ENCODE measurements around the gene SESTD1. TPM values are rescaled to one million over a fixed set of nuclear protein-coding genes. Genes with fewer than 3 reads are reported as not detected.

Gene SESTD1
- total and polyA plus RNA-seq, 2 experiments from 2014 or later = 34.7 to 44.0 TPM

- Histone ChIP-seq H3K9me2 (replicated peaks; ENCODE audit: insufficient read depth) (no peaks in the 10 kb centered on the region), H3K4me1 (ENCODE audit: insufficient read depth) (no peaks in the 10 kb centered on the region), H3K79me2 (no peaks in the 10 kb centered on the region), H3K27me3 (no peaks in the 10 kb centered on the region), H3K27ac (no peak overlapping the region), H2AFZ (no peak overlapping the region), H3K9me3 (ENCODE audit: low read depth) (no peaks in the 10 kb centered on the region), H3K4me2 (no peak overlapping the region), H4K20me1 (ENCODE audit: insufficient read depth, poor library complexity, severe bottlenecking) (no peaks in the 10 kb centered on the region), H3K36me3 (replicated peaks; ENCODE audit: insufficient read depth, low read depth) (no peaks in the 10 kb centered on the region), H3K4me3 (no peak overlapping the region)
- 80% methylated on average over 3 of the region's 3 CpGs for WGBS (ENCODE audit: low lambda C conversion rate, missing lambda C conversion rate)
- TF ChIP-seq EZH2 (IDR thresholded peaks at IDR 0.05; ENCODE audit: borderline replicate concordance) (no peak), CTCF (IDR thresholded peaks at IDR 0.05; ENCODE audit: poor library complexity) (no peak), EZH2phosphoT487 (IDR thresholded peaks at IDR 0.05; ENCODE audit: low read depth, severe bottlenecking, unreplicated experiment) (no peak)
- no peak for DNase-seq (ENCODE audit: low spot score)
Observed at GRCh38 chr2:179124282-179124681, 140.3 kb downstream of the SESTD1 start.

GRCh38 chr2:179123272-179123662, 141.4 kb downstream of the SESTD1 start:
- Histone ChIP-seq H4K20me1 (ENCODE audit: insufficient read depth, poor library complexity, severe bottlenecking) (no peaks in the 10 kb centered on the region), H3K79me2 (no peaks in the 10 kb centered on the region), H3K4me2 (no peak overlapping the region), H3K27me3 (no peaks in the 10 kb centered on the region), H3K36me3 (replicated peaks; ENCODE audit: insufficient read depth, low read depth) (no peaks in the 10 kb centered on the region), H3K9me3 (ENCODE audit: low read depth) (no peaks in the 10 kb centered on the region), H3K4me1 (ENCODE audit: insufficient read depth) (no peaks in the 10 kb centered on the region), H2AFZ (no peak overlapping the region), H3K27ac (no peak overlapping the region), H3K9me2 (replicated peaks; ENCODE audit: insufficient read depth) (no peaks in the 10 kb centered on the region), H3K4me3 (no peak overlapping the region)
- no peak for DNase-seq (ENCODE audit: low spot score)
- 97% methylated on average over 1 of the region's 1 CpG for WGBS (ENCODE audit: low lambda C conversion rate, missing lambda C conversion rate)
- TF ChIP-seq CTCF (IDR thresholded peaks at IDR 0.05; ENCODE audit: poor library complexity) (no peak), EZH2 (IDR thresholded peaks at IDR 0.05; ENCODE audit: borderline replicate concordance) (no peak), EZH2phosphoT487 (IDR thresholded peaks at IDR 0.05; ENCODE audit: low read depth, severe bottlenecking, unreplicated experiment) (no peak)

GRCh38 chr2:179107737-179108136, 156.9 kb downstream of the SESTD1 start:
- Histone ChIP-seq H2AFZ (no peak overlapping the region), H4K20me1 (ENCODE audit: insufficient read depth, poor library complexity, severe bottlenecking) (no peaks in the 10 kb centered on the region), H3K27ac (peak overlapping the region; percentile 41), H3K36me3 (replicated peaks; ENCODE audit: insufficient read depth, low read depth) (no peaks in the 10 kb centered on the region), H3K4me1 (ENCODE audit: insufficient read depth) (peaks cover 19% of the 10 kb centered on the region), H3K4me3 (no peak overlapping the region), H3K9me3 (ENCODE audit: low read depth) (no peaks in the 10 kb centered on the region), H3K9me2 (replicated peaks; ENCODE audit: insufficient read depth) (no peaks in the 10 kb centered on the region), H3K4me2 (no peak overlapping the region), H3K27me3 (no peaks in the 10 kb centered on the region), H3K79me2 (no peaks in the 10 kb centered on the region)
- no peak for TF ChIP-seq EZH2phosphoT487 (IDR thresholded peaks at IDR 0.05; ENCODE audit: low read depth, severe bottlenecking, unreplicated experiment)
- TF ChIP-seq CTCF (IDR thresholded peaks at IDR 0.05; ENCODE audit: poor library complexity) = no peak
- no peak for TF ChIP-seq EZH2 (IDR thresholded peaks at IDR 0.05; ENCODE audit: borderline replicate concordance)
- DNase-seq (ENCODE audit: low spot score) = peak; percentile 35
